ENCODE measurements around the gene SERF1B.
"Not testable (repeated sequence)": the region's sequence is repeated elsewhere in the genome, so short reads cannot be mapped to it uniquely, and the experiment has no call there.

SERF1B gene

GRCh38 chr5:70025106-70025844 lies at the start of gene SERF1B:
Gene SERF1B (plus strand): TSS chr5:70025251. CDS start chr5:70025452, 201 bp downstream.
- DNase-seq = not testable (repeated sequence)

- DNase-seq = not testable (repeated sequence)
These were observed 33.3 kb upstream of the SERF1B start for GRCh38 chr5:69991713-69992112.

- DNase-seq = not testable (repeated sequence)
These were observed 29.5 kb upstream of the SERF1B start for GRCh38 chr5:69995535-69995934.

- not testable (repeated sequence) for DNase-seq
These were observed 4.4 kb upstream of the SERF1B start for GRCh38 chr5:70020660-70021059.

GRCh38 chr5:70025845-70026145 lies 744 bp downstream of the SERF1B start:
- DNase-seq = not testable (repeated sequence)

- DNase-seq = not testable (repeated sequence)
These were observed 6.2 kb downstream of the SERF1B start for GRCh38 chr5:70031204-70031603.

GRCh38 chr5:70041411-70041810 lies 16.4 kb downstream of the SERF1B start:
- DNase-seq = not testable (repeated sequence)

- DNase-seq = not testable (repeated sequence)
These were observed 24.7 kb downstream of the SERF1B start for GRCh38 chr5:70049790-70050142.

GRCh38 chr5:70056289-70056942 lies 31.4 kb downstream of the SERF1B start:
- DNase-seq = not testable (repeated sequence)

- not testable (repeated sequence) for DNase-seq
These were observed 32.1 kb downstream of the SERF1B start for GRCh38 chr5:70057140-70057539.

GRCh38 chr5:70077632-70078031 lies 52.6 kb downstream of the SERF1B start:
- DNase-seq = not testable (repeated sequence)

- DNase-seq = not testable (repeated sequence)
These were observed 63.9 kb downstream of the SERF1B start for GRCh38 chr5:70088907-70089464.

GRCh38 chr5:70091776-70092175 lies 66.7 kb downstream of the SERF1B start:
- DNase-seq = not testable (repeated sequence)

All from NCI-H82 (cell line).